GOT3 (cell line): Measurements from ENCODE around the gene TMC1.
"Not testable (repeated sequence)": the region's sequence is repeated elsewhere in the genome, so short reads cannot be mapped to it uniquely, and the experiment has no call there.

Experiments
- DNase-seq: peaks from one replicate; lab custom pipeline; 2025; ENCODE audit warnings: mixed read lengths; lab: John Stamatoyannopoulos, UW

The TMC1 gene

DNA sequence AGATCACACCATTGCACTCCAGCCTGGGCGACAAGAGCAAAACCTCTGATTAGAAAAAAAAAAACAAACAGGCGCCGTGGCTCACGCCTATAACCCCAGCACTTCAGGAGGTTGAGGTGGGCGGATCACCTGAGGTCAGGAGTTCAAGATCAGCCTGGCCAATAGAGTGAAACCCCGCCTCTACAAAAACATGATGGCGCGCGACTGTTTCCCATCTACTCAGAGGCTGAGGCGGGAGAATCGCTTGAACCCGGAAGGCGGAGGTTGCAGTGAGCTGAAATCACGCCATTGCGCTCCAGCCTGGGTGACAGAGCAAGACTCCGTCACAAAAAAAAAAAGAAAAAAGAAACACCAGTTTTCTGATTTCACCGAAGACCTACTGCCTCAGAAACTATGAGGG lies at the start of gene TMC1:
Gene TMC1 (plus strand): TSS at position 193 of the 400 bp plus-strand sequence. CDS start 127,041 bp downstream, outside the sequence.
- not testable (repeated sequence) for DNase-seq

DNA sequence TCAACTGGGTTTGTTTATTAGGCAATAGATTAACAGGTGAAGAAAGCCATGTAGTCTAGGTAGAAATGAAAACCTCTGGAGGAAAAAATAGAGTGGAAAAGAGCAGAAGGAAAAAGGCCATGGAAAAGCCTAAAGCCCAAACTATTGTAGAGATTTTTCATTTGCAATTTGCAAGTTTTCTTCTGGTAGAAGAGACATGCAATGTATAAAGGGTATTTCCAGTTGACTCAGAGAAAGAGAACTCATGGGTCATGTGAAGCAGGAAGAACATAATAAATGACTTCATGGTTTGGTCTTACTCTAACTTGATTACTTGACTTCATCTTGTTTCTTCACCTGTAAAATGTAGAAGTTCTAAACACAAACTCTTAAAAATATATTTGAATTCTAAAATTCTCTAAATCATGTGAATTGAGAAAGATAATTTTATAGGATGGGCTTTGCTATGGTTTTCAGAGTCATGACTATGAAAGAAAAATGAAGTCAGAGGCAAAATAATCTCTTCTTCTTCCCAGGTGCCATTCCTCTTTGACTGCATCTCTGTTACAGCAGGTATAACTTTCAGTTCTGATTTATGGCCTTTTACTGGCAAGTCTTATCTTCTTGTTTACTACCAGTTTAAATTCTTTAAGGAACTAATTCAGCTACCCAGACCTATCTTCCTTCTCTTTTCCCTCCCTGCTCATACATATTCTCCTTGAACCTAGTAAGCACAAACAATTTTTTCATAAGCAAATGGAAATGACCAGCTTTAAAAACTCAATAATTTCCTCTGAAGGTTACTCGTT lies 47.7 kb upstream of the TMC1 start:
- DNase-seq, result no peak

DNA sequence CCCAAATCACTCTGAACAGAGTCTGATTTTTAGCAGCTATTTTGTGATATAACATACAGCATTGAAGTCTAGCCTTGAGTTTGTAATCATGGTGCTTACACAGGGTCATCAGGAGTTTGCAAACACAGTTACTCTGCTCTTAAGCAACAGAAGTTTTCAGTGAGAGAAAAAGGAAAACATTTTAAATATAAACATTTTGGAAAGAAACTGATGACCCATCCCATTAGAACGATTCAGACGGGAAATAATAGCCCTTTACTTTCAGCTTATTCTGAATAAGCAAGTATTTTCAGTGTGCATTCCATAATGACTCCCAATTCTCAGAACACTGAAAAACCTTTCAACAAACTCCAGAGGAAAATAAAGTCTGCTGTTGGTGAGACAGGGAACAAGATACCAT lies 46.7 kb upstream of the TMC1 start:
- DNase-seq, result no peak

DNA sequence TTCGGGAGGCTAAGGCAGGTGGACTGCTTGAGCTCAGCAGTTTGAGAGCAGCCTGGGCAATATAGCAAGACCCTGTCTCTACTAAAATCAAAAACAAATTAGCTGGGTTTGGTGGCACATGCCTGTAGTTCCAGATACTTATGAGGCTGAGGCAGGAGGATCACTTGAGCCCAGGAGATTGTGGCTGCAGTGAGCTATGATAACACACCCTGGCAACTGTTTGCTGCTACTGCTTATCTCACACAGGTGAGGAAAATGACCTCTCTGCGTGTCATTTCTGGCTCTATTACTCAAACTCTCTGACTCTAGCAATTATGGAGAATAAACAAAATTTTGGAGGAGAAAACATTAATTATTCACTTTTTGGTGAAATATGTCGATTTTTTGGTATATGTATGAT lies 45.3 kb upstream of the TMC1 start:
- DNase-seq, result no peak

DNA sequence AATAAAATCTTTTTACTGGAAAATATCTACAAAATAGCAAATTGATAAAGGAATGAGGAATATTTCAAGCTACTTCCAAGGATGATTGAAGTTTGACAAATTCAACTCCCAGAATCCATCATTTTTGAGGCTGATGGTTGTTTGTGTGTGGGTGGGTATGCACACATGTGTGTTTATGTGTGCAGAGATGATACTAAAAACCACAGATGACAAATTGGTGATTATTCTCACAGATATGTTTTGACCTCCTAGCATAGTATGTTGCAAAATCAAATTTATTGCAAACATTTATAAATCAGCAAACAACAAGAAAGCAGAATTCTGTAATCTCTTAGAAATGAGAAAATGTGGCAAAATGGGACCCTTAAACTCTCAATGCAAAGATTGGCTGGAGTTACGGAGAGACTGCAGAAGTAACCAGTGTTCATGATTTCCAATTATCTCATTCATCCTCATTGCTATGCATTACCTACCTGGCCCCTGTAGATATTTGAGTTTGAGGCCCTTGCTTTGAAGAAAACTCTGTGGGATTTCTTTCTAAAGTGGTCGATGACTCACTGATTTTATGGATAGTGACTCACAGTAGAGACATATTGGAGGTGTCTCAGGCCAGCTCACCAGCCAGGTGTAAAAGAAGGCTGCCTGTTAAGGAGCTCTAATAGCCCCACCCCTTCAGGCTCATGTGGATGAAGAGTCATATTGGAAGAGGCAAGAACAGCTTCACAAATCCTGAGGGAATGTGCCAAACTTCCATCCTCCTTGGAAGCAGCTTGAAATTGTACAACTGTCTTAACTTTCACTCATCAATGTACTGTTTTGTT lies 44.6 kb upstream of the TMC1 start:
- no peak for DNase-seq

DNA sequence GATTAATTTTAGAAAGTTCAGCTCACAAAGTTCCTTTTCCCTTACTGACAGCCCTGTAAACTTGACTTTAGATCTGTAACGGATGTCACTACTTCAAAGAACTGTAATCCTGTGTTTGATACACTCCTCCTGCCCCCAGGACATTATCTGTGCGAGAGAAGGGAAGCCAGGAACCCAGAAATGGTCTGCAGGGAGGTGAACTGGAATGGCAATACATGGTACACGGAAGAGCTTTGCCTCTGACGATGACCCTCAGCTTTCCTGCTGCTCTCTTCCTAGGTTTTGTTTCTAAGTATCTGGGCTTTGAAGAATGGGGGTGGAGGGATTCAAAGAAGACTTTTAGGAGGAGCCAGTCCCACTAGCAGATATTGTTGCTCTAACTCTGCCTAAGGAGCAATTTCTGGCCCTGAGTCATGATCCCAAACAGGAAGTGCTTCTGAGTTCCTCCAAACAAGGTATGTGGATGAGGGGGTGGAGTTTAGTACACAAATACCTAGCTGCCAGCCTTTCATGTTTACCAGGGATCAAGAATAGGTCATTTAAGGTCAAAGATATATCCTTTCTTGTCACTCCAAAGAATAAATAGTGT lies 43.4 kb upstream of the TMC1 start:
- DNase-seq, result no peak

DNA sequence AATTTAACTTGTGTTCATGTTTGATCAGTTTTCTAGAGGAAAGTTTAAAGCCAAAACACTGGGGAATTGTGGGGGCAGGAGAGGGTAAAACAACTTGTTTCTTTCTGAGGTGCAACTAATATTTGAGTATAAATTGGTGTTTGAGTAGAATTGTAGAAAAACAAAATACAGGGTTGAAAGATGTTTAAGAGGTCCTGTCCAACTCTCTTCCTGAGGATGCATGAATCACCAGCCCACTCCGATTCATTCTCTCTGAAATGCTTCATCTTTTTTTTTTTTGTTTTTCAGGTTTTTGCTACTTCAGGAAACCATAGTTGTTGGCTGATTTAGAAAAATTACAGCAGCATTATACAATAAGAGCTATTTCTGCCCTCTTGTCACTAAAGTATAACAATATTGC lies 42.4 kb upstream of the TMC1 start:
- no peak for DNase-seq

DNA sequence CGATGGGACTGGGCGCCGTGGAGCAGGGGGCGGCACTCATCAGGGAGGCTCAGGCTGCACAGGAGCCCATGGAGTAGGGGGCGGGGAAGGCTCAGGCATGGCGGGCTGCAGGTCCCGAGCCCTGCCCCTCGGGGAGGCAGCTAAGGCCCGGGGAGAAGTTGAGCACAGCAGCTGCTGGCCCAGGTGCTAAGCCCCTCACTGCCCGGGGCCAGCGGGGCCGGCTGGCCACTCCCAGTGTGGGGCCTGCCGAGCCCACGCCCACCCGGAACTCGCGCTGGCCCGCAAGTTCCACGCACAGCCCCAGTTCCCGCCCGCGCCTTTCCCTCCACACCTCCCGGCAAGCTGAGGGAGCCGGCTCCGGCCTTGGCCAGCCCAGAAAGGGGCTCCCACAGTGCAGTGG lies 41.1 kb upstream of the TMC1 start:
- DNase-seq, result not testable (repeated sequence)

DNA sequence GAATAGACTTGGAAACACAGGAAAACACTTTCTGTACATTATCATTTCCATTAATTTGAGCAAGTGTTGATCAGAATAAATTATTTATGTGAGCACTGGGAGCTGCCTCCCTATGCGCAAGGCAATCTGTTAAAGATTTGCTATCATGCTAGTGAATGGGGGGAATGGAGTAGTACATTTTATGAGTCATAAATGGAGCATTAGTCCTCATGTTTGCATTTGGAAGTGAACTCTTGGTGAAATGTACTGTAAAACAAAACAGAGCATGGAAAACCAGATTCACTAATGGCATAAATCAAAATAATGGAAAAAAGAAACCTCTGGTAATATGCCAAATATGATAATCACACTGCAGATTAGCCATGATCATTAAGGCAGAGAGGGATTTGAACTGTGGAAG lies 40.5 kb upstream of the TMC1 start:
- DNase-seq, result no peak

DNA sequence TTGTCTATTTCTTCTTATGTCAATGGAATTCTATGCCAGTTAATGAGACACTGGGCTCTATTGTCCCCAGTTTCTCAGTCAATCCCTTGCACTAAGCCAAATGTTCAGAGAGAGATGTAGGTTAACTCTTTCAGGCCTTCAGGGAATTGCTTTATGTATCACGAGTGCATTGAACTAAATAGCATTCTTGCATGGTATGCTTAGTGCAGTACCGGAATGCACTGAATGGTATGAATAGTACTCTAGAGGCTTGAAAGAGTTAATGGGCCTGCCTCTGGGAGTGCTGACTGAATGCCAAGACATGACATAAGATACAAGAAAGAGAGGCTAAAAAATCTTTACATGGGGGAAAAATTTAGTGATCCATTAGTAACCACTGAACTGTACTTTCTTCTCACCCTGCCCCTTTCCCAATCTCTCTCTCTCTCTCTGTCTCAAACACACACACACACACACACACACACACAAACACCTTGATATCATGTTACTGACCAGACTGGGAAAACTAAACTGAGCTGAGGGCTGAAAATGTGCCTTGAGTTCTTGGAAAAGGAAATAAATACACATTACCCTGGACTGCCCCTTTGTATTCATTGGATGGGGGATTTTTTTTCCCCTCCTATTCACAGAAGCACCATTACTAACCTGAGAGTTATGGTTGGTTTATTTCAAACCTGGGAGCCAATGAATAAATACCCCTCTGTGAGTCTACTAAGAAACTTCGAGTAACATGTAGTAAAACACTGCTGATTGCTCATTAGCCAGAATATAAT lies 35.4 kb upstream of the TMC1 start:
- DNase-seq, result no peak

DNA sequence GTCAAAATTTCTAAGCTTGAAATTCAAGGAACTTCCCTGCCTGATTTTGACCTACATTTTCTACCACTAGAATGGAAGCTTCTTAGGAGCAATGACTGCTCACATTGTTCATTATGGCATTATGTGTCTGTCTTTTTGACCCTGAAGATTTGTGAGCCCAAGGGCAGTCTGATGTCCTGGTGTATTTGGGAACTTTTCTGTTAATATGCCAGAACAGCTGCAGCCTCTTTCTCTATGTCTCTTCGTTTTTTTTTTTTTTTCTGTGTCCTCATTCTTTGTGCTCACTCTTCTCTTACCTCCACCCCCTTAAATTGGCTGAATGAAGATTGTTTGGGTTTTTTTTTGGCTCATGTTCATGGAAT lies 34.8 kb upstream of the TMC1 start:
- DNase-seq, result no peak

DNA sequence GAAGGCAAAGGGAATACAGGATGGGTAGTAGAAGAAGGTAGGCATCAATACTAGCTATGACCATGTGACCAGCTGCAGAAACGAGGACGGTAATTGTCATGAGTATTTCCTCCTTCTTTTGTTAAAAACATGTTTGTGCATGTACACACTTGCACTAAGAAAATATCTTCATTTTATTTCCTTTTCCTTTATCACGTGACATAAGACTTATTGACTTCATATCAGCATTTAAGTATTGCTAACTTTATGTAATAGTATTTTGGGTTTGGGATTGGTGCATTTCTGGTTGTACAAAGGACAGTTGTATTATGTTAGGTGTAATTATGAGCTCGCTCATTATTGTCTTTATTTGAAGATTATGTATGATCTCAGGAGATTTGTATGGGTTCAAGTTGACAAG lies 33.7 kb upstream of the TMC1 start:
- not testable (repeated sequence) for DNase-seq

DNA sequence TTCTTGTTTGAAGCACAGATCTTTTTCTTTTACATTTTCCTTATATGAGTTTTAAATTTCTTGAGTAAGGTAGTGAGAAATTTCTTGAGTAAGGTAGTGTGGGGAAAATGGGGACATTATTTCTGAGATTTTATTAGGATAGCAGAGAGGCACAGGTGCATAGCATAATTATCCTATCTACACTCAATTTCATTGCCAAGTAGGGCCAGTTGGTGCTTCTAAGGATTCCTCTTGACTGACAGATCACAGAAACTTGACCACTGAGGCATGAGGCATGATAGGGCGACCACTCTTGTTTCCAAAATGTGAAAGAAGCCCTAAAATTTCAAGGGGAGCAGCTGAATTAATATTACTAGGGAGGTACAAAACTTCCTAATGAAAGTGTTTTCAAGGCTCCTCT lies 31.4 kb upstream of the TMC1 start:
- DNase-seq, result no peak

DNA sequence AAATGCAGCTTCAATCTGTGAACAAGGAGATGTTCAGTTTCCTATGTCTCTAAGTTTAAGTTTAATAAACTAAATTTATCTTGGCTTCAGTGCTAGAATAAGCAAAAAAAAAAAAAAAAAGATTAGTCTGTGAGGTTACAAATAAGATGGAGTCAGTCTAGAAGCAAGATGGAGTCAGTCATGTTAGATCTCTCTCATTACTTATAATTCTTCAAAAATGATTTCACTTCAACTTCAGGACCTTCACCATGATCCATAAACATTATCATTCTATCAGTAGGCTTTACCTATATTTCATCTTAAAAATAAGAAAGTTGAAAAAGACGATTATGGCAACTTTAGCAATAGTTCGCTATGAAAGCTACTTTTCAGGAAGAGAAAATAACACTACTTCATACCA lies 30.2 kb upstream of the TMC1 start:
- no peak for DNase-seq

DNA sequence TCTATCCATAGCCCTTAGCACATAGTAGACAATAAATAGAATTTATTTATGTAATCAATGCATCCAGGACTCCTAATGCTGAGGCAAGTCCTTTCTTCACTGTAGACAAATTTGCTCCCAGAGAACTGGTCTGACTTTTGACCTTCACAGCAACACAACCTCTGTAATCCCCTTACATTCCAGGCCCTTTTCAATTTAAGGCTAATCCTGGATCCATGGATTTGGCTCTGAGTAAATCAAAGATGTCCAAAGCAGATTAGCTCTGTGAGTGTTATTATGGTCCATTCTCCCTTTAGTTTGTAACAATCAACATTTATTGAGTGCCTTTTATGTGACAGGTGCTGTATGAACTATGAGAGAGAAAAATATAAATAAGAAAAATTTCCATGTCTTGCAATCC lies 27.4 kb upstream of the TMC1 start:
- DNase-seq, result no peak

DNA sequence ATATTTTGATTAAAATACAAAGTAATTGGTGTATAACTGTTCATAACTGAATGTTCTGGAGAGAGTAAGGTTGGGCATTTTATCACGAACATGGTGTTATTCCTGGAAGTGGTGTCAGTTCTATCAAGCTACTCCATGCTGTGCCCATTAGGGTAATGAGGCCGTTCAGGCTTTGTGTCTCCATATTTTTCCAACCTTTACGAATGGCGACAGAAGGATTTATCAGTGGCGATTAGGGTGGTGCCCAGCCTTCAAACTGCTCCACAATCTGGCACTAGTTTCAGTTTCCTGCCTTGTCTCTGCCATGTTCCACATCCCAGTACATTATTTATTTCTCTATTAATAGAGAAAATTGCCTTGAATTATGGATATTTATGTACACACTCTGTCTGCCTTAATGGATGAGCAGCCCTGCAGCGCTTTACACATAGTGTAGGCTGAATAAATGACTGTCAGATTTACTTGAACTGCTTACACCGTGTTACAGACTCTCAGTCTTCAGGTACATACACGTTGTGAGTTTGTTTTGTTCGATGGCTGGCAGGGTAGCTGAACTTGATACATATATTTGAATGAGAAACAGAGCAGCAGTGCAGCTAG lies 23.9 kb upstream of the TMC1 start:
- DNase-seq, result no peak

DNA sequence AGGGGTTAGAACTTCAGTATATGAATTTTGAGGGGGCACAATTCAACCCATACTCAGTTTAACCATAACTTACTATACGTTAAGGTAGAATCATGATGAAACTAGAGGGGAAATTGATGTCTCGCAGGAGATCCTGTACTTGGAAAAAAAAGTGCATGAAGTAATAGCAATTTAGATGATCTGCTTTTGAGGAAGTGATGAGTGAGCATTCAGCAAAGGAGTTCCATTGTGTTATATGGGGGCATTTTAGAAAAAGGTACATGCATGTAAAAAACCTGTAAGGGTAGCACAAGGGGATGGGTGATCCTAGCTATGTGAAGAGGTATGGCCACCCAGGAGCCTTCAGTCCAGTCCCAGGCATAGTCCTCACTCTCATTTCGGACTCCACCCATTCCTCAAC lies 14.8 kb upstream of the TMC1 start:
- DNase-seq, result no peak

DNA sequence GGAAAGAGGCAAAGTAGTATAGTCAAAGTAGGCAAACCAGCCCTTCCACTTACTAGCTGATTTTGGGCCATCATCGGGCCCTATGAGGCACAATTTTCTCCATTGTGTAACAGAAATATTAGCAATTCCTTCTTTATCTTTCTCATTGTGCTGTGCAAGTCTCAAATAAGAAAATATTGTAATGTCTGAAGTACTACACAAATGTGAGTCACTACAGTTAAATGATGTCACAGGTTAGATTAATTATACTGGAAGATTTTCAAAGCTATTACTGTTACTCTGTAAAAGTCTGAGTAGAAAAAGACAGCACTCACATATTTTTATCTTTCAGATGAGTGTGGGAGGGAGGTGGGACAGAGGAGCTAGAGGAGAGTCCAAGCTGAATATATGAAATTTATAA lies 12.4 kb upstream of the TMC1 start:
- no peak for DNase-seq

DNA sequence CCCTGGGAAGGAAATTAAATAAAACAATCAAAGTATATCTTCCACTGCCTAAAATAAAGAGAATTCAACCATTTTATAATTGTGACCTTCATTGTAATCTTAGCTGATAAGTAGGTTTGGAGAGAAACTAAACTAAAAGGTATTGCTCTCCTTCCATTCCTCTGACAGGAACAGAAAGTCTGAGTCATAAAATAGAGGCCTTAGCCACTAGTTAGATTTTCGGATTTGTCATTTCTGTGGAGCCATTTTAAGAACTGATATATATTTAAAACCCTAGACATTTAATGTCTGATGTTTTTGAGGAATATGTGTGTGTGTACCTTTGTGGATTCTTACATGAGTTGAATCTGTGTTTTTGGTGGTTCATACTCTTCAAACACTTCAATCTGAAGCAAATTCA lies 11.8 kb upstream of the TMC1 start:
- no peak for DNase-seq

DNA sequence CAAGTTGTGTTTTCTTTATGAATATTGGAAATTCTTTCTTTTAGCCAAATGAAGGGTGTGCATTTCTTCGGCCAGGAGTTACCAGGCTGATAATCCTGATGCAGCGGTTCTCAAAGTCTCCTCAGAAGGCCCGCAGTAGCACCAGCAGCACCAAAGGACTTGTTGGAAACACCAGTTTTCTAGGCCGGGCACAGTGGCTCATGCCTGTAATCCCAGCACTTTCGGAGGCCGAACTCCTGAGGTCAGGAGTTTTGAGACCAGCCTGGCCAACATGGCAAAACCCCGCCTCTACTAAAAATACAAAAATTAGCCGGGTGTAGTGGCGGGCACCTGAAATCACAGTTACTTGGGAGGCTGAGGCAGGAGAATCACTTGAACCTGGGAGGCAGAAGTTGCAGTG lies 397 bp upstream of the TMC1 start:
- DNase-seq, result not testable (repeated sequence)

DNA sequence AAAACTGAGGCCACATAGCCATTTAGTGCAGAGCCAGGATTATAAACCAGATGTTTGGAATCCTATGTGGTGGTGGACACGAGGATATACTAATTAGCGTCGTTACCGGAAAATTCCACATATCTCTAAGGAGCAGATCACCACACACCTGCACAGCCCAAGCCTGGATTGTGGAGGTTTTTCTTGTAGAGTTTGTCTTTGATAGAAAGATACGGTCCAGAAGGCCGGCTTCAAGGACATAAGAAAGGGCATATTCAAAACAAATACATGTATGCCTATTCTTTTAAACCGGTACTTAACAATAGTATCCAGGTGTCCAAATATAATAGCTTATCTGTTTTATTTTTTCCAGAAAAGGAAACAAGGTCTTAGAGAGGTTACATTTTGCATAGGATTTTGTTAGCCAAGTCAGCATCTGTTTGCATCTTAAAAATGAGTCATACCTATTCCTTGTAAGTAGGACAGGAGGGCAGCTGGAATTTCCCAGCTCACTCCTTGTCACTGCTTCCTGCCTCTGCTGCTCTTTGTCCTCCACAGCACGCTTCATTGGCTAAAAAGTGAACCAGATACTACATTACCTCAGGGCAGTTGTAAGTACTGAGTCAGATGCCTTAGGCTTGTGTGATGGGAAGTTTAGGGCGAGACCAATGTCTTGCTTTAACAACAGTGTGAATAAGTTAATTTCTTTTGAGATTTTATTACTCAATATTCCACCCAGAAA lies 3.6 kb downstream of the TMC1 start:
- DNase-seq, result peak; percentile 8
